GM18498 (cell line): ENCODE measurements around the gene RIPPLY3.
"Not testable (repeated sequence)": the region's sequence is repeated elsewhere in the genome, so short reads cannot be mapped to it uniquely, and the experiment has no call there.

Experiments used
- ATAC-seq: cut with Tn5 transposase; IDR thresholded peaks from one replicate; pipeline ENCODE4 v1.9.1; 2021; ENCODE audit warnings: mild to moderate bottlenecking, moderate library complexity; ENCODE audit not compliant: unreplicated experiment

RIPPLY3 gene

GRCh38 chr21:37005548-37006485 lies 685 bp upstream of the RIPPLY3 start:
- no peak for ATAC-seq

- ATAC-seq = no peak
Observed at GRCh38 chr21:37008724-37009123, 2.2 kb downstream of the RIPPLY3 start.

- peak; percentile 96 for ATAC-seq
Observed at GRCh38 chr21:37009740-37010341, 3.3 kb downstream of the RIPPLY3 start.

DNA sequence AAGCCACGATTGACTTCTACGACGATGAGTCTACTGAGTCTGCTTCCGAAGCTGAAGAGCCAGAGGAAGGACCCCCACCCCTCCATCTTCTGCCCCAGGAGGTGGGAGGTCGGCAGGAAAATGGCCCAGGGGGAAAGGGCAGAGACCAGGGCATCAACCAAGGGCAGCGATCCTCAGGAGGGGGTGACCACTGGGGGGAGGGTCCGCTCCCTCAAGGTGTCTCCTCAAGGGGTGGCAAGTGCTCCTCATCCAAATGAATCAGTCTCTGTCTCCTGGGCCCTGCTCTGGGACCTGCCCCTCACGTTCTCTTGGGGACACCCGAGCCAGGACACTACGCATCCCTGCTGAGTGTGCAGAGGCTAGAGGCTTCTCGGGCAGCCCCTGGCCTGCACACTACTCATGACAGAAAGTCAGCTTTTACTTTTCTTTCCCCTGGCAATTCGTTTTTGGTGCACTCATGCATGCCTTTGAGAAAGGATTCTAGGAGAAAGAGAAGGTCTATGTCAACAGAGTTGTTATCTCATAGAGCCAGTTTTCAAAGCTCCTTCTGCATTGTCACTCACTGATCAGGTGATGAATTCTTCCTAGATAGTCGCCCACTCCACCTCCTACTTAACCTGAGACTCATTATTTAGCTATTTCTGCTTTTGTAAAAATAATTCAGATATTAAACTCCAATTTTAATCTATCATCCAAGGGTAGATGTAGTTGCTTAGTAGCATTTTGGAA lies 11.6 kb downstream of the RIPPLY3 start:
- no peak for ATAC-seq

DNA sequence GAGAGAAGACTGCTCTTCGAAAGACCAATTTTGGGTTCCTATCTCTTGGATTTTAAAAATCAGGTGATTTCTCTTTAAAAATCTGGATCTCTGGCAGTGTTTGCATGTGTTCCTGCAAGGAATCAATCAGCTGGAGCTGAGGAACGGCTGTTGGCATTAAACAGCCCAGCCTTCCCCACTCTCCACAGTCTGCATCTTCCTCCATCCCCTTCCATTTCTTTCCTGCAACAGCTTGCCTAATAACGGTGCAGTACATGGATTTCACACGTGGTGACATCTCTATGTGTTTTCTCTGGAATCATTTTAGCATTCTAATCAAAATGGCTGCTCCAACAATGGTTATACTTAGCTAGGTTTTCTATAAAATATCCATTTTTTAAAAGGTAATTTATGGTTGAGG lies 20.0 kb downstream of the RIPPLY3 start:
- no peak for ATAC-seq

DNA sequence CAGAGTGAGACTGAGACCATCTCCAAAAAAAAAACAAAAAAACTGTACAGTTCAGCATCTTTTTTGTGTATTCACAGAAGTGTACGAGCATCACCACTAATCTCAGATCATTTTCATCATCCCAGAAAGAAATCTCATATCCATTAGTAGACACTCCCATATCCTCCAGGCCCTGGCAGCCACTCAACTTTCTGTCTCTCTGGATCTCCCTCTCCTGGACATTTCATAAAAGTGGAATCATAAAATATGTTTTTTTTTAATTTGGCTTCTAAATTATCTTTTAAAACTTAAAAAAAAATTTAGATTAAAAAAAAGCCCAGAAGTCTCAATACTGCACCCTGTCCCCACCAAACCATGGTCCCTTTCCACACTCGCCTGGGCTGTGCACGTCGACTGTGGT lies 22.1 kb downstream of the RIPPLY3 start:
- no peak for ATAC-seq

- ATAC-seq = no peak
Observed at GRCh38 chr21:37030864-37031263, 24.4 kb downstream of the RIPPLY3 start.

DNA sequence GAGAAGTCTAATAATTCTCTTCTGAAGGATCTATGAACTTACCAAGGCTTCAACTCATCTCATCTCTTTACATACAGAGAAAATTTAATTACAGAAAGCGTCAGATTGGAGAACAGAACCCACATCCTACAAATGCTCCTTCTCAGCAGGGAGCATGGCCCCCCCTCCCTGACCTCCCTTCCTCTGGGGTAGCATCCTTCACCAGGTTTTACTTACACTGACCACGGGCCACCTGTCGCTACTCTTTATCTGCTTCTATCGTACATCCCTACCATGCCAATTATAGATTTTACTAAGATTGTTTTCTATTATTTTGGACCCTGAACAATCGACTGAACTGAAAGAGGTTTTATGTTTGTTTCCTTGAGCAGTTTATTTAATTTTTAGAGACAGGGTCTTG lies 25.8 kb downstream of the RIPPLY3 start:
- ATAC-seq = no peak

- ATAC-seq = no peak
Observed at GRCh38 chr21:37032877-37033471, 26.5 kb downstream of the RIPPLY3 start.

- not testable (repeated sequence) for ATAC-seq
Observed at GRCh38 chr21:37034394-37034793, 27.9 kb downstream of the RIPPLY3 start.

- ATAC-seq = no peak
Observed at GRCh38 chr21:37036177-37036576, 29.7 kb downstream of the RIPPLY3 start.

DNA sequence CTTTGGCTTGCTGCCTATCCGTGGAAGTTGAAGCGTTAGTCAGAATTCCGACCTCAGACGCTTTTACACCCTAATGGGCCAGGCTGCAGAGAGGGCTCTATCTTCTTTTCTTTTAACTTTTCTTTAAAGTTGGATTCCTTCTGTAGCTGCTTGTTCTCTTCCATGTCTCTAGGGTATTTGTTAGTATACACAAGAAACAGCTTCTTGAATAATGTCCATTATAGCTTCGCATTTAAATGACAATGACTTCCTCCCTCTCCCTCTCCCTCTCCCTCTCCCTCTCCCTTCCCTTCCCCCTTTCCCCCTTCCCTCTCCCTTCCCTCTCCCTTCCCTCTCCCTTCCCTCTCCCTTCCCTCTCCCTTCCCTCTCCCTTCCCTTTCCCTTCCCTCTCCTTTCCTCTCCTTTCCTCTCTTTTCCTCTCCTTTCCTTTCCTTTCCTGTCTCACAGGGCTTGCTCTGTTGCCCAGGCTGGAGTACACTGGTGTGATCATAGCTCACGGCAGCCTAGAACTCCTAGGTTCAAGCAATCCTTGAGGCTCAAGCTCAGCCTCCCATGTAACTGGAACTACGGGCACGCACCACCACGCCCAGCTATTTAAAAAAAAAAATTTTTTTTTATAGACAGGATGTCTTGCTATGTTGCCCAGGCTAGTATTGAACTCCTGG lies 33.0 kb downstream of the RIPPLY3 start:
- ATAC-seq = no peak

GRCh38 chr21:37040212-37040611 lies 33.7 kb downstream of the RIPPLY3 start:
- no peak for ATAC-seq

- ATAC-seq = no peak
Observed at GRCh38 chr21:37041706-37042271, 35.3 kb downstream of the RIPPLY3 start.

GRCh38 chr21:37043818-37044217 lies 37.3 kb downstream of the RIPPLY3 start:
- no peak for ATAC-seq

DNA sequence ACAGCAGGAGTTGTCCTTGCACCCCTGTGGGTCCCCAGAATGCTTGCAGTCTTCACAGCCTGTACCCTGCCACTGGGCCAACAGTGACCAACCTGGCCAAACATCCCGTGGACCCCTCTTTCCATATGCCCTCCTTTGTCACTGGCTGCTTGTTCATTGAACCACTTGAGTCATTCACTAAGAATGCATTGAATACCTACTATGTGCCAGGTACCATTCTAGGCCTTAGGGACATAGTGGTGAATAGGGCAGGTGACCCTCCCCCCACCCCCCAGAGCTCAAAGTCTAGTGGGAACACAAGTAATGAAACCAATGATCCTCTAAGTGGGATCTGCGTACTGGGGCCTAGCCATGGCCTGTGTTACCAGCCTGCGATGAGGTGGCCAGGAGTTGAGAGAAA lies 38.1 kb downstream of the RIPPLY3 start:
- ATAC-seq = no peak

DNA sequence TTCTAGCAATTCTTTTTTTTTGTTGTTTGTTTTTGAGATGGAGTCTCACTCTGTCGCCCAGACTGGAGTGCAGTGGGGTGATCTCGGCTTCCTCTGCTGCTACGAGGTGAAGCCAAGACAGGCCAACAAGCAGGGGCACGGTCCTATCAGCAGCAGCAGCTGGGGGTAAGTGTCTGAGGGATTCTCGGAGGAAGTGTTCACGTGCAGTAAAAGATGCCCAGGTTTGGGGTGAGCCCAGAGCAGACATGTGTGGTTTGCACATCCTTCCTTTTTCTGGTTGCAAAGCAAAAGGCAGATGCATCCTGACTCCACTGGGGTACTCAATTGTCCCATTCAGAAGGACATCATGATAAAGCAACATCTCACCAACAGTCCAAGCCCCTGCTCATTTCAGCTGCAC lies 38.6 kb downstream of the RIPPLY3 start:
- ATAC-seq = no peak

- no peak for ATAC-seq
Observed at GRCh38 chr21:37045556-37045955, 39.1 kb downstream of the RIPPLY3 start.

- ATAC-seq = no peak
Observed at GRCh38 chr21:37047079-37047478, 40.6 kb downstream of the RIPPLY3 start.

GRCh38 chr21:37049741-37050140 lies 43.2 kb downstream of the RIPPLY3 start:
- ATAC-seq = not testable (repeated sequence)
